Neuronal stem cell (in vitro differentiated cells): ENCODE results near the gene TTLL8.
A peak's percentile ranks its signal among the peaks of the same experiment; 100 is the strongest.

ENCODE experiments used
- DNase-seq: peaks from one replicate; pipeline ENCODE4 v3.0.0-alpha.2; 2013; ENCODE audit warnings: low spot score
- H2AFZ ChIP-seq: one replicate; pipeline ENCODE4 v1.6.1; 2013; ENCODE audit warnings: mild to moderate bottlenecking, low read length, inconsistent platforms
- H2AK5ac ChIP-seq: 2 replicates; pipeline ENCODE4 v1.6.1; 2013; ENCODE audit warnings: low read depth, mild to moderate bottlenecking, inconsistent platforms, low read length, moderate library complexity, mixed read lengths
- H2BK120ac ChIP-seq: 2 replicates; pipeline ENCODE4 v1.6.1; 2013; ENCODE audit warnings: low read depth, mild to moderate bottlenecking, inconsistent platforms, low read length, moderate library complexity, mixed read lengths
- H2BK12ac ChIP-seq: one replicate; pipeline ENCODE4 v1.6.1; 2013; ENCODE audit warnings: low read length, inconsistent platforms
- H2BK15ac ChIP-seq: 2 replicates; pipeline ENCODE4 v1.6.1; 2013; ENCODE audit warnings: mild to moderate bottlenecking, low read length, inconsistent platforms, mixed read lengths
- H2BK5ac ChIP-seq: one replicate; pipeline ENCODE4 v1.6.1; 2013; ENCODE audit warnings: inconsistent platforms, mild to moderate bottlenecking, low read length, moderate library complexity
- H3K14ac ChIP-seq: one replicate; pipeline ENCODE4 v1.6.1; 2013; ENCODE audit warnings: low read length, inconsistent platforms
- H3K18ac ChIP-seq: 2 replicates; pipeline ENCODE4 v1.6.1; 2013; ENCODE audit warnings: low read length, inconsistent platforms
- H3K23ac ChIP-seq: 2 replicates; pipeline ENCODE4 v1.6.1; 2013; ENCODE audit warnings: low read depth, mild to moderate bottlenecking, mixed read lengths, low read length, inconsistent platforms; ENCODE audit not compliant: poor library complexity
- H3K27ac ChIP-seq: replicated peaks from 3 replicates; pipeline ENCODE4 v1.5.1; 2013; ENCODE audit warnings: low read length, inconsistent platforms
- H3K27me3 ChIP-seq, 3 experiments: 2 replicates each; pipeline ENCODE4 v1.6.1; 2013; ENCODE audit warnings: low read length in 3 of 3, mild to moderate bottlenecking in 2 of 3, inconsistent platforms in 1 of 3, low read depth in 1 of 3, mixed read lengths in 1 of 3, moderate library complexity in 1 of 3; ENCODE audit not compliant: control insufficient read depth in 3 of 3, insufficient read depth in 3 of 3
- H3K36me3 ChIP-seq, 2 donors: replicated peaks in 1 of 2; 2 replicates each; pipeline ENCODE4 v1.6.1; 2013; ENCODE audit warnings: low read length in 2 of 2; ENCODE audit not compliant: control insufficient read depth in 2 of 2, insufficient read depth in 2 of 2
- H3K4ac ChIP-seq: 2 replicates; pipeline ENCODE4 v1.6.1; 2013; ENCODE audit warnings: inconsistent platforms, mild to moderate bottlenecking, low read length, moderate library complexity
- H3K4me1 ChIP-seq, 2 donors: 1 replicate in 1 of 2; 2 replicates in 1 of 2; pipeline ENCODE4 v1.6.1; 2013; ENCODE audit warnings: low read length in 2 of 2, low read depth in 1 of 2; ENCODE audit not compliant: control insufficient read depth in 2 of 2, insufficient read depth in 1 of 2
- H3K4me2 ChIP-seq: one replicate; pipeline ENCODE4 v1.6.1; 2013; ENCODE audit warnings: mild to moderate bottlenecking, low read length, inconsistent platforms; ENCODE audit not compliant: insufficient read depth, poor library complexity, severe bottlenecking
- H3K4me3 ChIP-seq, 2 donors: 2 replicates each; pipeline ENCODE4 v1.5.1; 2013; ENCODE audit warnings: low read length in 2 of 2, mild to moderate bottlenecking in 2 of 2, inconsistent platforms in 1 of 2, moderate library complexity in 1 of 2
- H3K79me1 ChIP-seq: one replicate; pipeline ENCODE4 v1.6.1; 2013; ENCODE audit warnings: low read depth, mild to moderate bottlenecking, inconsistent platforms, low read length, moderate library complexity
- H3K9ac ChIP-seq: one replicate; pipeline ENCODE4 v1.6.1; 2013; ENCODE audit warnings: mild to moderate bottlenecking, low read depth, low read length, inconsistent platforms; ENCODE audit not compliant: poor library complexity
- H3K9me3 ChIP-seq, 2 donors: replicated peaks in 1 of 2; 2 replicates each; pipeline versions ENCODE3 to v1.6.1; 2013; ENCODE audit warnings: low read length in 2 of 2, mild to moderate bottlenecking in 2 of 2, inconsistent platforms in 1 of 2, low read depth in 1 of 2, mixed read lengths in 1 of 2, moderate library complexity in 1 of 2; ENCODE audit not compliant: control insufficient read depth in 2 of 2, insufficient read depth in 1 of 2
- H4K8ac ChIP-seq: one replicate; pipeline ENCODE4 v1.6.1; 2013; ENCODE audit warnings: low read depth, mild to moderate bottlenecking, inconsistent platforms, low read length, moderate library complexity
- H4K91ac ChIP-seq: one replicate; pipeline ENCODE4 v1.6.1; 2013; ENCODE audit warnings: low read length, low read depth, mild to moderate bottlenecking, inconsistent platforms; ENCODE audit not compliant: poor library complexity
- WGBS, 2 donors: extraction: QIAGEN DNeasy Blood & Tissue Kit; methylation state at CpG; one replicate each; pipeline ENCODE4 v1.1.7; 2013; ENCODE audit warnings: missing lambda C conversion rate in 2 of 2, mixed read lengths in 1 of 2; ENCODE audit not compliant: insufficient read length in 2 of 2, insufficient replicate concordance in 1 of 2; ENCODE audit errors: extremely low coverage in 2 of 2; 5-methylcytosine and 5-hydroxymethylcytosine counted together

The TTLL8 gene

GRCh38 chr22:50061141-50061823 lies 3.2 kb upstream of the TTLL8 start:
- Histone ChIP-seq H3K79me1 (no peaks in the 10 kb centered on the region), H3K9ac (peak overlapping the region; percentile 34), H3K9me3 (no peaks in the 10 kb centered on the region), H3K27me3 (peaks cover 0 to 9% (median 0%) of the 10 kb centered on the region in 3 experiments), H2AFZ (no peak overlapping the region), H4K8ac (no peak overlapping the region), H2BK12ac (peak overlapping the region; percentile 30), H3K23ac (peak overlapping the region; percentile 67), H2BK5ac (peak overlapping the region; percentile 91), H3K14ac (no peak overlapping the region), H3K36me3 (no peaks in the 10 kb centered on the region), H3K4me2 (no peak overlapping the region), H2BK15ac (peak overlapping the region; percentile 91), H3K18ac (peak overlapping the region; percentile 76), H3K27ac (no peak overlapping the region), H4K91ac (no peak overlapping the region), H3K4me3 (no peak overlapping the region), H2AK5ac (peak overlapping the region; percentile 96), H3K4me1 (peaks cover 11% of the 10 kb centered on the region in 2 donors), H2BK120ac (no peak overlapping the region), H3K4ac (no peak overlapping the region)
- no peak for DNase-seq
- no CpG with 5 or more reads among the region's 27 CpGs for WGBS, 2 donors

GRCh38 chr22:50060441-50061140 lies 2.5 kb upstream of the TTLL8 start:
- H3K9ac ChIP-seq, result peak overlapping the region; percentile 34
- peak overlapping the region; percentile 76 for H3K18ac ChIP-seq
- H3K4me1 ChIP-seq, result peaks cover 11% of the 10 kb centered on the region in 2 donors
- peak overlapping the region; percentile 19 for H4K8ac ChIP-seq
- H3K79me1 ChIP-seq, result no peaks in the 10 kb centered on the region
- H2BK5ac ChIP-seq, result peak overlapping the region; percentile 91
- H2AK5ac ChIP-seq, result peak overlapping the region; percentile 96
- H3K4ac ChIP-seq, result no peak overlapping the region
- no peak overlapping the region for H2AFZ ChIP-seq
- peak overlapping the region; percentile 67 for H3K23ac ChIP-seq
- no peak overlapping the region for H2BK120ac ChIP-seq
- peak overlapping the region; percentile 27 for H3K14ac ChIP-seq
- WGBS, 2 donors, result no CpG with 5 or more reads among the region's 28 CpGs
- peaks cover 0 to 9% (median 0%) of the 10 kb centered on the region in 3 experiments for H3K27me3 ChIP-seq
- H4K91ac ChIP-seq, result no peak overlapping the region
- H2BK15ac ChIP-seq, result peak overlapping the region; percentile 91
- no peak overlapping the region for H3K4me3 ChIP-seq
- no peak for DNase-seq
- H3K9me3 ChIP-seq, result no peaks in the 10 kb centered on the region
- no peak overlapping the region for H3K4me2 ChIP-seq
- H3K36me3 ChIP-seq, result no peaks in the 10 kb centered on the region
- no peak overlapping the region for H3K27ac ChIP-seq
- H2BK12ac ChIP-seq, result peak overlapping the region; percentile 81

- Histone ChIP-seq H4K8ac (no peak overlapping the region), H2BK15ac (no peak overlapping the region), H3K23ac (no peak overlapping the region), H2BK12ac (no peak overlapping the region), H2AK5ac (peak overlapping the region; percentile 1), H3K79me1 (no peaks in the 10 kb centered on the region), H3K14ac (no peak overlapping the region), H2BK5ac (no peak overlapping the region), H3K4me3 (no peak overlapping the region), H3K4me2 (no peak overlapping the region), H3K4me1 (peaks cover 11% of the 10 kb centered on the region in 2 donors), H3K9me3 (no peaks in the 10 kb centered on the region), H3K27ac (peak overlapping the region; percentile 42), H3K9ac (no peak overlapping the region), H3K36me3 (no peaks in the 10 kb centered on the region), H3K4ac (no peak overlapping the region), H2BK120ac (no peak overlapping the region), H3K27me3 (peaks cover 0 to 9% (median 0%) of the 10 kb centered on the region in 3 experiments), H2AFZ (peak overlapping the region; percentile 96), H4K91ac (no peak overlapping the region), H3K18ac (peak overlapping the region; percentile 60)
- no peak for DNase-seq
- no CpG with 5 or more reads among the region's 7 CpGs for WGBS, 2 donors
Measured at GRCh38 chr22:50059881-50060262, 1.8 kb upstream of the TTLL8 start.
